Heart left ventricle (tissue), 16 donors: ENCODE results near the gene DTX1. TPM values are rescaled to one million over a fixed set of nuclear protein-coding genes. Genes with fewer than 3 reads are reported as not detected.
A peak's percentile ranks its signal among the peaks of the same experiment; 100 is the strongest.

Experiments used
- ATAC-seq, 4 donors: fragments of 200-7000 bp; cut with Tn5 transposase; one replicate each; pipeline ENCODE4 v1.9.1; 2020 to 2022; ENCODE audit warnings: moderate library complexity in 4 of 4, mild to moderate bottlenecking in 3 of 4, moderate number of reproducible peaks in 1 of 4
- DNase-seq, 5 donors: peaks; one replicate each; pipeline ENCODE4 v3.0.0-alpha.2; 2020
- H3K27ac ChIP-seq, 12 donors: fragments of 200-600 bp; sonication (generic) in 4 of 12; one replicate each; pipeline versions ENCODE4 v1.5.0 to v1.8.0; 2016 to 2022; ENCODE audit warnings: mild to moderate bottlenecking in 2 of 12
- H3K27me3 ChIP-seq, 9 donors: fragments of 200-600 bp; sonication (generic) in 2 of 9; one replicate each; pipeline versions ENCODE4 v1.5.1 to v1.8.0; 2016 to 2022; ENCODE audit warnings: mild to moderate bottlenecking in 3 of 9
- H3K36me3 ChIP-seq, 9 donors: fragments of 200-600 bp; sonication (generic) in 2 of 9; one replicate each; pipeline versions ENCODE4 v1.5.0 to v1.8.0; 2018 to 2022; ENCODE audit warnings: mild to moderate bottlenecking in 2 of 9
- H3K4me1 ChIP-seq, 12 donors: fragments of 200-600 bp; sonication (generic) in 4 of 12; one replicate each; pipeline versions ENCODE4 v1.5.0 to v1.8.0; 2016 to 2022; ENCODE audit warnings: mild to moderate bottlenecking in 3 of 12
- H3K4me3 ChIP-seq, 12 donors: fragments of 200-600 bp; sonication (generic) in 4 of 12; one replicate each; pipeline versions ENCODE4 v1.5.0 to v1.8.0; 2017 to 2022; ENCODE audit warnings: mild to moderate bottlenecking in 9 of 12, moderate library complexity in 4 of 12
- H3K9me3 ChIP-seq, 12 donors: fragments of 200-600 bp; sonication (generic) in 4 of 12; one replicate each; pipeline versions ENCODE4 v1.5.0 to v1.8.0; 2016 to 2022; ENCODE audit warnings: mild to moderate bottlenecking in 1 of 12
- POLR2A ChIP-seq, 2 donors: fragments of 450-650 bp; IDR thresholded peaks; one replicate each; pipeline ENCODE4 v1.6.1; 2017; ENCODE audit warnings: antibody characterized with exemption in 2 of 2, mild to moderate bottlenecking in 2 of 2, moderate library complexity in 2 of 2
- WGBS, 4 donors: extraction: QIAGEN DNeasy Blood & Tissue Kit in 2 of 4; methylation state at CpG; one replicate each; pipeline versions ENCODE4 v1.1.5 to v1.1.7; 2013 to 2018; 5-methylcytosine and 5-hydroxymethylcytosine counted together
- intact Hi-C, 10 donors: fragments of 100-400 bp; cut with DNase I; formaldehyde crosslinking; loops; one replicate each; pipeline versions ENCODE4 v1.11.1 to v1.14.2; 2022
- polyA plus RNA-seq, 2 donors: library from polyadenylated mRNA; stranded (reverse); fragments of 200-250 nt; gene quantifications; one replicate each; pipeline ENCODE4 v1.2.3, GENCODE V29; 2013
- total RNA-seq, 9 donors: library from RNA; depleted of rRNA in 2 of 9; stranded (reverse); fragments of >200 nt in 2 of 9; fragmentation: NEBNext Ultra II Directional in 3 of 9; extraction: Animal tissue kit (Norgen Biotek cat#: 25700) in 3 of 9; gene quantifications; one replicate each; pipeline versions ENCODE4 v1.1.0 to v1.2.4, GENCODE V29; 2016 to 2023
- TF ChIP-seq, protein P1 (sequence below), 12 donors: fragments of 200-600 bp; sonication (generic) in 4 of 12; IDR thresholded peaks; one replicate each; pipeline versions ENCODE4 v1.5.0 to v1.8.0; 2018 to 2022; ENCODE audit warnings: antibody characterized with exemption in 12 of 12, mild to moderate bottlenecking in 5 of 12
- donor health status: ischemic (EF 13 %, LVEDD 7.1; RV severe dilation, severe dysfunction).
- donor health status: healthy with polysubstance abuse.
- donor health status: DM: no; HTN: yes; CAD: no.
- donor health status: DM: no; HTN: no; CAD: no.
- donor health status: ischemic (EF 25% LVEDD 6.9; RV normal size, moderate dysfunction).
- donor health status: ischemic (EF 25% LVEDD 5.7; RV mildly dilated, moderate dysfunction).
- donor health status: healthy.
- donor health status: DM: yes; HTN: yes; CAD: no.
- donor health status: ischemic (EF 35%, LVEDD 5.7; RV mildly dilated, moderate dysfunction).
- donor health status: nonischemic (EF 11% LVEDD 7.7; RV severe dilation, severe dysfunction).
- donor health status: DM: yes; HTN: yes; CAD: no.
- donor health status: PGD.
- donor health status: ischemic (EF 29% LVEDD 5.4; RV normal size, mild dysfunction).
- donor health status: nonischemic (EF 23%, LVEDD 6.1; RV moderate dilation, normal function).

Gene DTX1
- total and polyA plus RNA-seq, 11 donors = 0.50 to 3.2 (median 1.8) TPM

DNA sequence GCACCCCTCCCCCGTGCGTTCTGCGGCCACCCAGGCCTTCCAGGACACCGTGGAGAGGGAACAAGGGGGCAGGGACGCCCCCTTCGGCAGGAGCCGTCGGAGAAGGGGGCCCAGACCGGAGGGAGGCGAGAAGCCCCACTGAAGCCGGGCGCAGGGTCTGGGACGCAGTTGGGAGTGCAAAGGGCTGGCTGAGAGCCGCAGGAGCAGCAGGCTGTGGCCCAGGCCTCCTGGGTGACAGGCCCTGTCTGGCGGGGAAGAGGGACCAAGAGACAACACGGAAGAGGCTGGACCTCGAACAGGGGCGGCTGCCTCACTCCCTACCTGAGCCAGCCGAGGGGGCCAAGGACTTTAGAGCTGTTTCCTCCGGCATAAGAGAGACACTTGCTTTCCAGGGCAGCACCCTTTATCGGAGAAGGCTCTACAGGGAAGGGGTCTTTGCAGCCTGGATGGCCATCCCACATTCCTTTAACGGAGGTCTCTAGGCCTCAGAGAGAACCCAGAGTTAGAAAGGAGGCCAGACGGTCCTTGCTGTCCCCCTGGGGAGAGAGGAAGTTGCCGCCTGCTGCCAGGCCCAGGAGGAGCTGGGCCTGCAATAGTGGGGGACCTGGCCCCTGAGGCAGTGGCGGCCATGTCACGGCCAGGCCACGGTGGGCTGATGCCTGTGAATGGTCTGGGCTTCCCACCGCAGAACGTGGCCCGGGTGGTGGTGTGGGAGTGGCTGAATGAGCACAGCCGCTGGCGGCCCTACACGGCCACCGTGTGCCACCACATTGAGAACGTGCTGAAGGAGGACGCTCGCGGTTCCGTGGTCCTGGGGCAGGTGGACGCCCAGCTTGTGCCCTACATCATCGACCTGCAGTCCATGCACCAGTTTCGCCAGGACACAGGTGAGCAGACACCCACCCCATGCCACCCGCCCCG, 1.3 kb downstream of the DTX1 start:
- 55 to 64% (median 58%) methylated on average over 24 to 44 of the region's 44 CpGs for WGBS, 4 donors
- Histone ChIP-seq H3K27me3 (peaks cover 12 to 45% (median 26%) of the 10 kb centered on the region in 9 donors), H3K27ac (peak overlapping the region in 4 of 12 donors; percentile 13 to 66 (median 44)), H3K4me3 (peak overlapping the region; percentile 45 to 71 (median 64)), H3K36me3 (no peaks in the 10 kb centered on the region), H3K9me3 (no peaks in the 10 kb centered on the region), H3K4me1 (peaks cover 0 to 16% (median 6%) of the 10 kb centered on the region in 12 donors)
- intact Hi-C loops = no loop called here
- ATAC-seq (no peak), DNase-seq (no peak)
- no peak for TF ChIP-seq POLR2A (IDR thresholded peaks at IDR 0.05)
- TF ChIP-seq, protein P1, sequence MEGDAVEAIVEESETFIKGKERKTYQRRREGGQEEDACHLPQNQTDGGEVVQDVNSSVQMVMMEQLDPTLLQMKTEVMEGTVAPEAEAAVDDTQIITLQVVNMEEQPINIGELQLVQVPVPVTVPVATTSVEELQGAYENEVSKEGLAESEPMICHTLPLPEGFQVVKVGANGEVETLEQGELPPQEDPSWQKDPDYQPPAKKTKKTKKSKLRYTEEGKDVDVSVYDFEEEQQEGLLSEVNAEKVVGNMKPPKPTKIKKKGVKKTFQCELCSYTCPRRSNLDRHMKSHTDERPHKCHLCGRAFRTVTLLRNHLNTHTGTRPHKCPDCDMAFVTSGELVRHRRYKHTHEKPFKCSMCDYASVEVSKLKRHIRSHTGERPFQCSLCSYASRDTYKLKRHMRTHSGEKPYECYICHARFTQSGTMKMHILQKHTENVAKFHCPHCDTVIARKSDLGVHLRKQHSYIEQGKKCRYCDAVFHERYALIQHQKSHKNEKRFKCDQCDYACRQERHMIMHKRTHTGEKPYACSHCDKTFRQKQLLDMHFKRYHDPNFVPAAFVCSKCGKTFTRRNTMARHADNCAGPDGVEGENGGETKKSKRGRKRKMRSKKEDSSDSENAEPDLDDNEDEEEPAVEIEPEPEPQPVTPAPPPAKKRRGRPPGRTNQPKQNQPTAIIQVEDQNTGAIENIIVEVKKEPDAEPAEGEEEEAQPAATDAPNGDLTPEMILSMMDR (IDR thresholded peaks at IDR 0.05) = no peak

DNA sequence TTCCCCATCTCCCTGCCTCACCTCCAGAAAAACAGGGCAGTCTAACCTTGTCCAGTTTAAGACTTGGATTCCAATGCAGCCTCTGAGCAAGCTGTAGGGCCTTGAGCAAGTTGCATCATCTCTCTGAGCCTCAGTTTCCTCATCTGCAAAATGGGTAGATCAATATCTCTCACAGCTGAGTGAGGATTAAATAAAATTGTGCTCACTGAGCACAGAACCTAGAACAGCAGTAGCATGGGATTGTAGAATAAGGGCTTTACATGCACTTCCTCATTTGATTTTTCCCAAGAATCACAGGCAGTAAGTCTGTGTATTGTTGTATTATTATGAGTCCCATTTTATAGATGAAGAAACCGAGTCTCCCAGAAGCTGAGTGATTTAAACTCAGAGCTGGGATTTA, 2.0 kb downstream of the DTX1 start:
- H3K36me3 ChIP-seq = no peaks in the 10 kb centered on the region
- H3K27me3 ChIP-seq = peaks cover 12 to 45% (median 29%) of the 10 kb centered on the region in 9 donors
- no peak for DNase-seq
- no peak overlapping the region for H3K4me3 ChIP-seq
- no peak for ATAC-seq
- H3K4me1 ChIP-seq = peaks cover 0 to 16% (median 6%) of the 10 kb centered on the region in 12 donors
- TF ChIP-seq, protein P1 (IDR thresholded peaks at IDR 0.05) = no peak
- TF ChIP-seq POLR2A (IDR thresholded peaks at IDR 0.05) = no peak
- no peaks in the 10 kb centered on the region for H3K9me3 ChIP-seq
- intact Hi-C loops = no loop called here
- 90 to 95% (median 93%) methylated on average over 1 of the region's 1 CpG for WGBS, 4 donors
- no peak overlapping the region for H3K27ac ChIP-seq

DNA sequence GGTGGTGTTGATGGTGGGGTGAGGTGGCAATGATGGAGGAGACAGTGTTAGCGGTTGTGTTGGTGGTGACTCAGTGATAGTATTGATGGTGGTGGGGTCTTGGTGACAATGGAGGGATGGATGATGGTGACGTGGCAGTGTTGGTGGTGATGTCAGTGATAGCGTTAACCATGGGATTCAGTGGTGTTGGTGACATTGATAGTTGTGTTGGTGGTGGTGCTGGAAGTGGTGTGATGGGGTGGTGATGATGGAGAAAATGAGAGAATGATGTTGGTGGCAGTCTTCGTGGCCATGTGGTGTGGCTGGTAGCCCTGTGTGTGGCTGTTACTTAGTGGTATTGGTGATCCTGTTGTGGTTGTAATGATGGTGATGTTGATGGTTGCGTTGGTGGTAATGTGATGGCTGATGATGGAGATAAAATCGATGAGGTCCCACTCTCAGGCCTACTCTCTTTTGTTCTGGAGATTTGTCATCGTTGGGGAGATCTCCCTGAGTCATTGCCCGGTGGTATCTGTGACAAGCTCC, 2.6 kb downstream of the DTX1 start:
- no peak for DNase-seq
- intact Hi-C loops = no loop called here
- WGBS, 4 donors = 88 to 94% (median 91%) methylated on average over 8 of the region's 8 CpGs

More for the DNA sequence above, 2.6 kb downstream of the DTX1 start:
- Histone ChIP-seq H3K9me3 (no peaks in the 10 kb centered on the region), H3K4me3 (no peak overlapping the region), H3K27me3 (peaks cover 12 to 50% (median 29%) of the 10 kb centered on the region in 9 donors), H3K27ac (no peak overlapping the region), H3K36me3 (no peaks in the 10 kb centered on the region), H3K4me1 (peaks cover 0 to 16% (median 6%) of the 10 kb centered on the region in 12 donors)
- ATAC-seq = no peak
- no peak for TF ChIP-seq POLR2A (IDR thresholded peaks at IDR 0.05)
- TF ChIP-seq, protein P1 (IDR thresholded peaks at IDR 0.05) = no peak
